CD8-positive, alpha-beta memory T cell (primary cell): Measurements from ENCODE around the gene FAM118B. TPM values are rescaled to one million over a fixed set of nuclear protein-coding genes. Genes with fewer than 3 reads are reported as not detected.

Source experiments
- CTCF ChIA-PET: fragments of 350-600 bp; sonication (Branson Sonifier 250); formaldehyde crosslinking; loops from one replicate; lab custom pipeline; 2021; ENCODE audit warnings: antibody characterized with exemption; lab: Charles Lee
- POLR2A ChIA-PET: fragments of 350-600 bp; sonication (Branson Sonifier 250); formaldehyde crosslinking; loops from one replicate; lab custom pipeline; 2021; ENCODE audit warnings: antibody characterized with exemption; lab: Charles Lee
- DNase-seq, 5 donors: peaks; one replicate each; pipeline versions ENCODE4 v3.0.0 to v3.0.0-alpha.2; 2020 to 2022; ENCODE audit warnings: mixed read lengths in 1 of 5
- H3K27ac ChIP-seq: one replicate; pipeline ENCODE4 v1.7.0; 2013; ENCODE audit warnings: low read depth, mild to moderate bottlenecking, low read length, moderate library complexity
- H3K27me3 ChIP-seq: 2 replicates; pipeline ENCODE4 v1.7.0; 2013; ENCODE audit warnings: low read length, mild to moderate bottlenecking; ENCODE audit not compliant: insufficient read depth, poor library complexity, severe bottlenecking
- H3K36me3 ChIP-seq: 2 replicates; pipeline ENCODE4 v1.7.0; 2013; ENCODE audit warnings: mild to moderate bottlenecking, low read length, moderate library complexity; ENCODE audit not compliant: insufficient read depth
- H3K4me1 ChIP-seq: 2 replicates; pipeline ENCODE4 v1.7.0; 2013; ENCODE audit warnings: mild to moderate bottlenecking, low read length, moderate library complexity; ENCODE audit not compliant: insufficient read depth
- H3K4me3 ChIP-seq: 2 replicates; pipeline ENCODE4 v1.7.0; 2013; ENCODE audit warnings: mild to moderate bottlenecking, low read length
- H3K9me3 ChIP-seq: 2 replicates; pipeline ENCODE4 v1.7.0; 2013; ENCODE audit warnings: mild to moderate bottlenecking, low read length
- H3K27ac Mint-ChIP-seq, 8 donors: one replicate each; pipeline ENCODE4 v1.8.0; 2020 to 2021; ENCODE audit warnings: mixed read lengths in 8 of 8, mild to moderate bottlenecking in 6 of 8, inconsistent platforms in 3 of 8, moderate library complexity in 3 of 8
- H3K27me3 Mint-ChIP-seq, 2 donors: one replicate each; pipeline ENCODE4 v1.8.0; 2020 to 2021; ENCODE audit warnings: mixed read lengths in 2 of 2, mild to moderate bottlenecking in 1 of 2, moderate library complexity in 1 of 2
- H3K36me3 Mint-ChIP-seq, 3 donors: one replicate each; pipeline ENCODE4 v1.8.0; 2020 to 2021; ENCODE audit warnings: mixed read lengths in 3 of 3, inconsistent platforms in 1 of 3, mild to moderate bottlenecking in 1 of 3
- H3K4me1 Mint-ChIP-seq, 3 donors: one replicate each; pipeline ENCODE4 v1.8.0; 2020 to 2021; ENCODE audit warnings: mixed read lengths in 3 of 3, inconsistent platforms in 1 of 3, mild to moderate bottlenecking in 1 of 3
- H3K4me3 Mint-ChIP-seq, 7 donors: one replicate each; pipeline ENCODE4 v1.8.0; 2020 to 2021; ENCODE audit warnings: mixed read lengths in 7 of 7, mild to moderate bottlenecking in 6 of 7, moderate library complexity in 4 of 7, inconsistent platforms in 2 of 7
- H3K9me3 Mint-ChIP-seq, 5 donors: one replicate each; pipeline ENCODE4 v1.8.0; 2020 to 2022; ENCODE audit warnings: mixed read lengths in 5 of 5, mild to moderate bottlenecking in 3 of 5, moderate library complexity in 2 of 5, inconsistent platforms in 1 of 5
- polyA plus RNA-seq: library from polyadenylated mRNA; unstranded; fragments of 300-500 nt; fragmentation: Illumina TruSeq; gene quantifications from one replicate; pipeline ENCODE4 v1.2.3, GENCODE V29; 2021
- total RNA-seq, 2 experiments: library from RNA; stranded (reverse); gene quantifications; one replicate each; pipeline ENCODE4 v1.2.3, GENCODE V29; 2021

The FAM118B gene
- total and polyA plus RNA-seq, 3 experiments from 2014 or later = 14.2 to 19.0 (median 17.9) TPM

- CTCF ChIA-PET = no interaction called here
- H3K27me3 ChIP-seq = no peaks in the 10 kb centered on the region
- H3K27ac ChIP-seq = no peak overlapping the region
- no peaks in the 10 kb centered on the region for H3K4me1 ChIP-seq
- peak overlapping the region in 2 of 8 donors; percentile 54 to 87 for H3K27ac Mint-ChIP-seq
- H3K9me3 Mint-ChIP-seq = peaks cover 0 to 5% (median 3%) of the 10 kb centered on the region in 5 donors
- no peak for DNase-seq
- H3K9me3 ChIP-seq = no peaks in the 10 kb centered on the region
- peaks cover 1 to 7% (median 3%) of the 10 kb centered on the region in 3 donors for H3K36me3 Mint-ChIP-seq
- H3K27me3 Mint-ChIP-seq = peaks cover 0 to 2% of the 10 kb centered on the region in 2 donors
- POLR2A ChIA-PET = no interaction called here
- no peak overlapping the region for H3K4me3 ChIP-seq
- peaks cover 0 to 5% (median 0%) of the 10 kb centered on the region in 3 donors for H3K4me1 Mint-ChIP-seq
- no peaks in the 10 kb centered on the region for H3K36me3 ChIP-seq
- no peak overlapping the region for H3K4me3 Mint-ChIP-seq
Observed at GRCh38 chr11:126181939-126182730, 29.4 kb upstream of the FAM118B start.

- Histone ChIP-seq H3K9me3 (no peaks in the 10 kb centered on the region), H3K4me1 (no peaks in the 10 kb centered on the region), H3K4me3 (no peak overlapping the region), H3K27ac (no peak overlapping the region), H3K36me3 (no peaks in the 10 kb centered on the region), H3K27me3 (no peaks in the 10 kb centered on the region)
- Mint-ChIP-seq H3K4me3 (no peak overlapping the region), H3K4me1 (peaks cover 0 to 5% (median 0%) of the 10 kb centered on the region in 3 donors), H3K27me3 (peaks cover 0 to 2% of the 10 kb centered on the region in 2 donors), H3K27ac (peak overlapping the region in 1 of 8 donors; percentile 51), H3K36me3 (peaks cover 2 to 9% (median 3%) of the 10 kb centered on the region in 3 donors), H3K9me3 (peaks cover 0 to 5% (median 3%) of the 10 kb centered on the region in 5 donors)
- ChIA-PET CTCF (no interaction called here), POLR2A (no interaction called here)
- no peak for DNase-seq
Observed at GRCh38 chr11:126182787-126183445, 28.7 kb upstream of the FAM118B start.

GRCh38 chr11:126185259-126186024 lies 26.1 kb upstream of the FAM118B start:
- ChIA-PET CTCF (no interaction called here), POLR2A (no interaction called here)
- Mint-ChIP-seq H3K9me3 (peaks cover 0 to 1% (median 0%) of the 10 kb centered on the region in 5 donors), H3K4me3 (no peak overlapping the region), H3K27me3 (no peaks in the 10 kb centered on the region), H3K4me1 (peaks cover 0 to 5% (median 0%) of the 10 kb centered on the region in 3 donors), H3K27ac (no peak overlapping the region), H3K36me3 (peaks cover 0 to 22% (median 3%) of the 10 kb centered on the region in 3 donors)
- H3K27me3 ChIP-seq = no peaks in the 10 kb centered on the region
- no peaks in the 10 kb centered on the region for H3K4me1 ChIP-seq
- no peaks in the 10 kb centered on the region for H3K36me3 ChIP-seq
- no peaks in the 10 kb centered on the region for H3K9me3 ChIP-seq
- no peak for DNase-seq
- no peak overlapping the region for H3K4me3 ChIP-seq
- H3K27ac ChIP-seq = no peak overlapping the region

GRCh38 chr11:126186025-126186698 lies 25.4 kb upstream of the FAM118B start:
- ChIA-PET POLR2A (no interaction called here), CTCF (no interaction called here)
- Mint-ChIP-seq H3K27me3 (no peaks in the 10 kb centered on the region), H3K36me3 (peaks cover 0 to 29% (median 7%) of the 10 kb centered on the region in 3 donors), H3K4me3 (no peak overlapping the region), H3K4me1 (peaks cover 0 to 5% (median 0%) of the 10 kb centered on the region in 3 donors), H3K9me3 (no peaks in the 10 kb centered on the region), H3K27ac (peak overlapping the region in 1 of 8 donors; percentile 65)
- no peaks in the 10 kb centered on the region for H3K4me1 ChIP-seq
- no peaks in the 10 kb centered on the region for H3K9me3 ChIP-seq
- DNase-seq = no peak
- no peak overlapping the region for H3K27ac ChIP-seq
- H3K4me3 ChIP-seq = no peak overlapping the region
- H3K36me3 ChIP-seq = no peaks in the 10 kb centered on the region
- H3K27me3 ChIP-seq = no peaks in the 10 kb centered on the region

GRCh38 chr11:126186708-126187529 lies 24.7 kb upstream of the FAM118B start:
- POLR2A ChIA-PET = no interaction called here
- Histone ChIP-seq H3K4me3 (no peak overlapping the region), H3K27ac (no peak overlapping the region), H3K36me3 (peaks cover 4% of the 10 kb centered on the region), H3K27me3 (no peaks in the 10 kb centered on the region), H3K4me1 (no peaks in the 10 kb centered on the region), H3K9me3 (no peaks in the 10 kb centered on the region)
- CTCF ChIA-PET = no interaction called here
- Mint-ChIP-seq H3K4me3 (no peak overlapping the region), H3K27me3 (no peaks in the 10 kb centered on the region), H3K27ac (peak overlapping the region in 3 of 8 donors; percentile 2 to 58 (median 5)), H3K9me3 (no peaks in the 10 kb centered on the region), H3K4me1 (peaks cover 0 to 5% (median 0%) of the 10 kb centered on the region in 3 donors), H3K36me3 (peaks cover 0 to 36% (median 7%) of the 10 kb centered on the region in 3 donors)
- DNase-seq = no peak

GRCh38 chr11:126188332-126189108 lies 23.1 kb upstream of the FAM118B start:
- peaks cover 0 to 51% (median 7%) of the 10 kb centered on the region in 3 donors for H3K36me3 Mint-ChIP-seq
- H3K4me3 ChIP-seq = no peak overlapping the region
- ChIA-PET CTCF (no interaction called here), POLR2A (no interaction called here)
- no peak overlapping the region for H3K4me3 Mint-ChIP-seq
- peak overlapping the region in 2 of 8 donors; percentile 32 to 92 for H3K27ac Mint-ChIP-seq
- no peak overlapping the region for H3K27ac ChIP-seq
- H3K27me3 ChIP-seq = no peaks in the 10 kb centered on the region
- H3K9me3 Mint-ChIP-seq = no peaks in the 10 kb centered on the region
- H3K4me1 ChIP-seq = no peaks in the 10 kb centered on the region
- no peaks in the 10 kb centered on the region for H3K9me3 ChIP-seq
- DNase-seq = no peak
- no peaks in the 10 kb centered on the region for H3K27me3 Mint-ChIP-seq
- no peaks in the 10 kb centered on the region for H3K4me1 Mint-ChIP-seq
- peaks cover 8% of the 10 kb centered on the region for H3K36me3 ChIP-seq
